GM18870 (cell line): ENCODE data around the gene CTBP1.
"Not testable (repeated sequence)": the region's sequence is repeated elsewhere in the genome, so short reads cannot be mapped to it uniquely, and the experiment has no call there.

Experiments used
- ATAC-seq: cut with Tn5 transposase; IDR thresholded peaks from one replicate; pipeline ENCODE4 v1.9.1; 2021; ENCODE audit warnings: moderate library complexity; ENCODE audit not compliant: unreplicated experiment

CTBP1 gene

GRCh38 chr4:1248245-1249147, at the start of gene CTBP1:
Gene CTBP1 (minus strand): TSS chr4:1249130. CDS start chr4:1241331, 7,799 bp downstream.
- ATAC-seq, result peak; percentile 37

- ATAC-seq, result no peak
Measured at GRCh38 chr4:1298461-1298860, 49.5 kb upstream of the CTBP1 start.

- ATAC-seq, result no peak
Measured at GRCh38 chr4:1297456-1298325, 48.8 kb upstream of the CTBP1 start.

- ATAC-seq, result no peak
Measured at GRCh38 chr4:1297023-1297395, 48.1 kb upstream of the CTBP1 start.

GRCh38 chr4:1296324-1297022, 47.5 kb upstream of the CTBP1 start:
- ATAC-seq, result no peak

- ATAC-seq, result no peak
Measured at GRCh38 chr4:1295405-1296055, 46.6 kb upstream of the CTBP1 start.

- ATAC-seq, result no peak
Measured at GRCh38 chr4:1294891-1295290, 46.0 kb upstream of the CTBP1 start.

DNA sequence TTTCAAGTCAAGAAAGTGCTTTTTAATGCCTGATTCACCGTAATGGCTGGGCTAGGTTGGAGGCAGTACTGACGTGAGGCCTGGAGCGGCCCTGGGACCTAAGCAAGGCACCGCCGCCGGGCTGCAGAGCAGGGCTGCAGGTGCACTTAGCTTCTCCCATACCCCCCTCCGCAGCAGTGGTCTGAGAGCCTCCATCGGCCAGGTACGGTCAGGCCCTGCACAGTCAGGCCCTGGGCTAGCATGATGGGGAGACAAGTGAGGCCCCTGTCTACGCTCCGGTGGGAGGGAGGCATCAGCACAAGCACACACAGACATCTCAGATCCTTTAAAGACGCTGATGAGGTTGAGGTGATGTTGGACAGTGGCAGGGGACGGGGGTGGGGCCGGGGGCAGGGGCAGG, 45.5 kb upstream of the CTBP1 start:
- ATAC-seq, result no peak

GRCh38 chr4:1293991-1294390, 45.1 kb upstream of the CTBP1 start:
- no peak for ATAC-seq

DNA sequence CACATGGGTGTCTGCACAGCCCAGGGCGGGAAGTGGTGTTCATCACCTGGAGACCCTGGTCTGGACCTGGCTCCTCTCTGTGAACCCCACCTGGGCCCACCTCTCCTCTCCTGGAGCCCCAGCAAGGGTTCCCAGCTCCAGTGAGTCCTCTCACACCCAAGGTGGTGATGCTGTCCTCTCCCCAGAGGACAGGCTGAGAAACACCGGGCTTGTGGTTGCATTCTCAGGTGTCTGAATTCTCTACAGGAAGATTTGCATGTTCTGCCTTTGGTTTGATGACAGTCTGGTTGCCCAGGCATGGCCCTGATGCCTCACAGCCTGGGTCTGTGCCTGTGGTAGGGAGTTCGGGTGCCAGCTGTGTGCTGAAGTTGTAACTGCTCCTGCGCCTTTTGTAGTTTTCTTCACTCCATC, 44.6 kb upstream of the CTBP1 start:
- ATAC-seq, result no peak

DNA sequence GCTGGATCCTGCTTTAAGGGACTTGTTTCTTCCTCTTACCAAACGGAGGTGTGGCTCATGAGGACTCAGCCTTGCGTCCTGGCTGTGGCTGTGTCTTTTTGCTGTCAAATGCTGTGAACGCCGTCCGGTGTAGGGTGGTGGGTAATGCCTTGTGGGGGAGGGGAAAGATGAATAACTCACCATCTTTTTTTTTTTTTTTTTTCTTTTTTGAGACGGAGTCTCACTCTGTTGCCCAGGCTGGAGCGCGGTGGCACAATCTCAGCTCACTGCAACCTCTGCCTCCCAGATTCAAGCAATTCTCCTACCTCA, 43.7 kb upstream of the CTBP1 start:
- not testable (repeated sequence) for ATAC-seq

GRCh38 chr4:1291996-1292702, 43.2 kb upstream of the CTBP1 start:
- no peak for ATAC-seq

DNA sequence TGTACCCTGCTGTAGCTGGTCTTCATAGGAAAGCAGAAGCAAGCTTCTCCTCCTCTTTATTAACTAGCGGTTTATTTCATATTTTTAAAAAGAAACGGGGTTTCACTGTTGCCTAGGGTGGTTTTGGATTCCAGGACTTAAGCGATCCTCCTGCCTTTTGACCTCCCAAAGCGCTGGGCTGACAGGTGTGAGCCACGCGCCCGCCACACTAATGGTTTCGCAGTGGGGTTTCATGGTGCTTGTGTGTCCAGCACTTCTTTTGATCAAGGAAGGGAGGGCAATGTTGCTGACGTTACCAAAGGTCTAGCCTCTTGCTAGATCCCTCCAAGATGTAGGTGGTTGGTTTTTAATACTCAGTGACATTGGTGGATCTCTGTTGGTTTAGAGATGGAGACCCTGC, 42.2 kb upstream of the CTBP1 start:
- ATAC-seq, result no peak

- ATAC-seq, result no peak
Measured at GRCh38 chr4:1290165-1290977, 41.4 kb upstream of the CTBP1 start.

DNA sequence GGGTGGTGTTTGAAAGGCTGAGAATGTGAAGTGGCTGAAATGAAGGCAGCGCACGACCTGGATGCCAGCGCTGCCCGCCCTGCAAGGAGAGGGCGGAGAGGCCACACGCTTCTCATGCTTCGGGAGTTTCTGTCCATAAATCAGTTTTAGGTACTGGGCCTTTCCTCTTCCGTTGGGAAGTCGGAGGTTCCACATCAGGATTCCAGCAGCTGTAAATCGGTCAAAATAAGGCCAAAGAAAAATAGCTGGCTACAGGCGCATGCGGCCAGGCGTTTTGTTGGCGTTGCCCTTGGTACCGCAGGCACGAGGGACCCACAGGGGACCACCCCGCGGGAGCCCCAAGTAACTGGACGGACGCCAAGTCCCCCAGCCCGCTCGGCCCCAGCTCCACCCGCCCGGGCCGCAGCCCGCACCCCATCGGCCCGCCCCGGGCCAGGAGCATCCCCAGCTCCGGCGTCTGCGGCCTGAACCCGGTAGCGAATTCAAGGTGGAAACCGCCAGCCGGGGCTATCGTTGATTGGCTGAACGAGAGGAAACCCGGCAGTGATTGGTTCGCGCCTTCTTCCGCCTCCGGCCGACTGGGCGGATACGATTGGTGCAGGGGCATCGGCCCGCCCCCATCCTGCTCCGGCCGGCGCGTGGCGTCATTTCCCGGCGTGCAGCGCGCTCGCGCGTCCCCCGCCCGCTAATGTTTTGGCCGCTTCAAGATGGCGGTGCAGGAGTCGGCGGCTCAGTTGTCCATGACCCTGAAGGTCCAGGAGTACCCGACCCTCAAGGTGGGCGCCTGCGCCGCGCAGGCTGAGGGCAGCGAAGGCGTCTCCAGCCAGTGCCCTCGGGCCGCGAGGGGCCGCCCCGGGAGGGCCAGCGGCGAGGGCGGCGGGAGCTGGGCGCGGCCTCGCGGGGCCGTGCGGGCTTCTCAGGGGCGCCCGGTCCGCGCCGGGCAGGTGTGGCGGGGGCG, 40.6 kb upstream of the CTBP1 start, which contains the start of gene MAEA:
Gene MAEA (plus strand): TSS at position 685 of the 958 bp plus-strand sequence. CDS start 23 bp downstream, at position 708.
- peak; percentile 94 for ATAC-seq

DNA sequence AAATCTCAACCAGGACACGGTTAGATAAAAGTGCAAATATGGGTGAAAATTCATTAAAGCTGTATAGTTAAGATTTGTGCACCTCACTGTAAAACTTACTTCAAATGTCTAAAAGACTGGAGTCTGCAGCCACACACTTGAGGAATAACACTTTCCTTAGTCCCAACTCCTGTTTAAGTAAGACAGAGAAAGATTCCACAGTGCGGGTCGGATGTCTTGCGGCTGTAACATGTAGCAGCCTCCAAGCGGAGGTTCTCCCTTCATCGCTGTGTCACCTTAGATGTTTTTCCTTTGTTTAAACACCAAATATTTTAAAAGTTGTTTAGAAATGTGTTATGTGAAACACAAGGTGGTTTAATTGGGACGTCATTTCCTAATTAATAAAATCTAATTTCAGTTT, 39.9 kb upstream of the CTBP1 start:
- ATAC-seq, result no peak

DNA sequence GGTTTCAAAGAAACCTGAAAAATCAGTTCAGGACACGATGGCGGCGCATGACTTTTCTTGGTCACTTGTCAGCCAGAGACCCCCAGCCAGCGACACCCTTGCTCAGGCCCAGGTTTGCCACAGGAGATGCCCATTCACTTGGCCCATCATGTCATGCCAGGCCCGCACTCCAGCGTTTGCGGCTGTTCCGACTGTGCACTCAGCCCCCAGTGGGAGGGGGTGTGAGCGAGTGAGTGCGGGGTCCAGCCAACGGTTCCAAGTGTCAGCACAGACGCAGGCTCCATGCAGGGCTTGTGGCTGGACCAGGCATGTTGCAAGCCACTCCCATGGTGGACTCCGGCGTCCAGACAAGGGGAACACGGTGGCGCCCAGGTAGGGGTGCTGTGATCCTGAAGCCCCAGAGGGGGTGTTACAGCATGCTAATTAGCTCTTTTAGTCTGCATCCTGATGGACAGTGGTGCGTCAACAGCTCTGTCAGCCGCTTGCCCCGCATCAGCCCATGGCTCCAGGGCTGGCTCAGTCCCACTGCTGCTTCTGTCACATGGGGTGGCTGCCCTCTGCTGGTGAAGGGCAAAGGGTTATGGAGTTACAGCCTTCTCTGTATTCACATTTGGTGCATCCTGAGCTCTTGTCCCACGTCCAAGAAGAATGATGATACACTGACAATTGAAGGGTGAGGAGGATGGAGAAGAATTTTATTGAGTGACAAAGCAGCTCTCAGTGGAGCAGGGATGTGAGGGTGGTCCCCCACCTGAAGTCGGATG, 37.0 kb upstream of the CTBP1 start:
- ATAC-seq, result no peak
